Measurements from ENCODE around the gene TRIM67. TPM values are rescaled to one million over a fixed set of nuclear protein-coding genes. Genes with fewer than 3 reads are reported as not detected.

Gene TRIM67
- total RNA-seq, 3 donors from 2014 or later: 0.05 to 0.22 TPM; not detected in 1

- no peak for ATAC-seq
- Histone ChIP-seq H3K4me1 (ENCODE audit: low read depth) (no peaks in the 10 kb centered on the region), H3K9me3 (no peaks in the 10 kb centered on the region), H3K36me3 (ENCODE audit: low read depth) (no peaks in the 10 kb centered on the region), H3K4me3 (no peak overlapping the region)
- intact Hi-C loops (cut with DNase I, micrococcal nuclease): no loop called here
- DNase-seq: no peak
- TF ChIP-seq CTCF (IDR thresholded peaks at IDR 0.05): no peak
Measured at GRCh38 chr1:231196307-231196706, 34.4 kb downstream of the TRIM67 start.

- intact Hi-C loops (cut with DNase I, micrococcal nuclease): no loop called here
- Histone ChIP-seq H3K4me1 (ENCODE audit: low read depth) (no peaks in the 10 kb centered on the region), H3K9me3 (no peaks in the 10 kb centered on the region), H3K36me3 (ENCODE audit: low read depth) (no peaks in the 10 kb centered on the region), H3K4me3 (no peak overlapping the region)
- no peak for DNase-seq
- ATAC-seq: no peak
- TF ChIP-seq CTCF (IDR thresholded peaks at IDR 0.05): no peak
Measured at GRCh38 chr1:231196728-231197127, 34.9 kb downstream of the TRIM67 start.

- Histone ChIP-seq H3K36me3 (ENCODE audit: low read depth) (no peaks in the 10 kb centered on the region), H3K9me3 (no peaks in the 10 kb centered on the region), H3K4me3 (no peak overlapping the region), H3K4me1 (ENCODE audit: low read depth) (no peaks in the 10 kb centered on the region)
- intact Hi-C loops (cut with DNase I, micrococcal nuclease): loop anchor here in 1 of 2 donors (10.0 kb wide), 1 partner anchor 405 kb away; no protein-coding TSS in a partner anchor
- no peak for TF ChIP-seq CTCF (IDR thresholded peaks at IDR 0.05)
- DNase-seq (no peak), ATAC-seq (no peak)
Measured at GRCh38 chr1:231199868-231200267, 38.0 kb downstream of the TRIM67 start.

GRCh38 chr1:231200388-231201031 lies 38.7 kb downstream of the TRIM67 start:
- Histone ChIP-seq H3K4me3 (no peak overlapping the region), H3K9me3 (no peaks in the 10 kb centered on the region), H3K4me1 (ENCODE audit: low read depth) (no peaks in the 10 kb centered on the region), H3K36me3 (ENCODE audit: low read depth) (no peaks in the 10 kb centered on the region)
- no peak for TF ChIP-seq CTCF (IDR thresholded peaks at IDR 0.05)
- no peak for ATAC-seq
- intact Hi-C loops (cut with DNase I, micrococcal nuclease): loop anchor here in 1 of 2 donors (10.0 kb wide), 1 partner anchor 406 kb away; no protein-coding TSS in a partner anchor
- no peak for DNase-seq

- DNase-seq (no peak), ATAC-seq (no peak)
- H3K36me3 ChIP-seq (ENCODE audit: low read depth): no peaks in the 10 kb centered on the region
- no peaks in the 10 kb centered on the region for H3K9me3 ChIP-seq
- no peak for TF ChIP-seq CTCF (IDR thresholded peaks at IDR 0.05)
- intact Hi-C loops (cut with DNase I, micrococcal nuclease): loop anchor here in 1 of 2 donors (10.0 kb wide), 1 partner anchor 407 kb away; no protein-coding TSS in a partner anchor
- no peaks in the 10 kb centered on the region for H3K4me1 ChIP-seq (ENCODE audit: low read depth)
- H3K4me3 ChIP-seq: no peak overlapping the region
Measured at GRCh38 chr1:231201375-231201978, 39.6 kb downstream of the TRIM67 start.

Data from mucosa of descending colon (tissue), 3 donors.